Measurements from ENCODE around the gene TSHZ1.

The TSHZ1 gene

DNA sequence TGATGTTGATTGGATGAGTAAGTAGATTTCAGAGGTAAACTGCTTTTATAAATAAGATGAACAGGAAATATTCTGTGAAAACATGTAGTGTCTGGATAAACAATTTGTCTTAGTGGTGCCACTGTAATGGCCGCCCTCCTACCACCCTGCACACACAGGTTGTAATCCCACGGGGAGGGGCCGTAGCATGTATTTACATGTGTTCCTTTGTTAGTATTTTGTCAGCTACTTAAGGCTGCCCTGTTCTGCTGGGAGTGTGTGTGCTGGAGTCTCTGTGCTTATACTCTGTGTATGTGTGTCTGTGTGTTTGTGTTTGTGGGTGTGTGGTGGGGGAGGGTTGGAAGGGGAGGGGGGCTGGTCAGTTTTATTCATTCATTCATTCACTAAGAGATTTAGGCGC is 5.1 kb downstream of the TSHZ1 start:
- H3K4me3 ChIP-seq (replicated peaks; ENCODE audit: low read depth, low read length): peak overlapping the region; percentile 81
- no peak for DNase-seq (ENCODE audit: extremely low read depth, low read depth)
- TF ChIP-seq, protein P1, sequence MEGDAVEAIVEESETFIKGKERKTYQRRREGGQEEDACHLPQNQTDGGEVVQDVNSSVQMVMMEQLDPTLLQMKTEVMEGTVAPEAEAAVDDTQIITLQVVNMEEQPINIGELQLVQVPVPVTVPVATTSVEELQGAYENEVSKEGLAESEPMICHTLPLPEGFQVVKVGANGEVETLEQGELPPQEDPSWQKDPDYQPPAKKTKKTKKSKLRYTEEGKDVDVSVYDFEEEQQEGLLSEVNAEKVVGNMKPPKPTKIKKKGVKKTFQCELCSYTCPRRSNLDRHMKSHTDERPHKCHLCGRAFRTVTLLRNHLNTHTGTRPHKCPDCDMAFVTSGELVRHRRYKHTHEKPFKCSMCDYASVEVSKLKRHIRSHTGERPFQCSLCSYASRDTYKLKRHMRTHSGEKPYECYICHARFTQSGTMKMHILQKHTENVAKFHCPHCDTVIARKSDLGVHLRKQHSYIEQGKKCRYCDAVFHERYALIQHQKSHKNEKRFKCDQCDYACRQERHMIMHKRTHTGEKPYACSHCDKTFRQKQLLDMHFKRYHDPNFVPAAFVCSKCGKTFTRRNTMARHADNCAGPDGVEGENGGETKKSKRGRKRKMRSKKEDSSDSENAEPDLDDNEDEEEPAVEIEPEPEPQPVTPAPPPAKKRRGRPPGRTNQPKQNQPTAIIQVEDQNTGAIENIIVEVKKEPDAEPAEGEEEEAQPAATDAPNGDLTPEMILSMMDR (IDR thresholded peaks at IDR 0.05; ENCODE audit: low read depth, low read length, missing control alignments): no peak

DNA sequence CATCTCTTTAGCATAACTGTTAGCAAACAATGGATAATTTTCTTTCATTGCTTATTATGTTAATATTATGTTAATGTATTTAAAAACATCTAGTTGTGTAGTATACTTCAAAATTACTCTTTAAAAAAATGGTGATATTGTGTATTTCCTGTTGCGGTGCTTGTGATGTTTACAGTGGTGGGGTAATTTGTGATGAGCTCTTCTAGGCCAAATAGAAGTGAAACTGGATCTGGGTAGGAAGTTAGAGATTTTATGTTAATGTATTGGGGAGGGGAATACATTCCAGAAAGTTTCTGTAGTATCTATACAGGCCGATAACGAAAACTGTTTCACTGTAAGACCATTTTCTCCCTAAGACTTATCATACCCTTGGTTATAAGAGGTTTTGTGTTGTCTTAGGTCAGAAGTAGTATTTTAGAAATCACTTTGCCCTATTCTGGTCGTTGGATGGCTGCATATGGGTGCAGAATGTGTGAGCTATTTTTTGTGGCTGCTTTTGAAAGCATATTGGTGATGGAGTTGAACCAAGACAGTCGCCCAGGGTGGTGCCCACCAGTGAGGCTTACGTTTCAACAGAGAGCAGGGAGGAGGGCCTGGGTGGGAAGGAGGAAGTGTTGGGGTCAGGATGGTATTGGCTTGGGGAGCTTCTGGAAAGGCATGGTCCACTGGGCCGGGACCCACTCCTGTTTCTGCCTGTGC is 5.8 kb downstream of the TSHZ1 start:
- peak overlapping the region; percentile 81 for H3K4me3 ChIP-seq (replicated peaks; ENCODE audit: low read depth, low read length)
- no peak for DNase-seq (ENCODE audit: extremely low read depth, low read depth)
- TF ChIP-seq, protein P1 (IDR thresholded peaks at IDR 0.05; ENCODE audit: low read depth, low read length, missing control alignments): no peak

DNA sequence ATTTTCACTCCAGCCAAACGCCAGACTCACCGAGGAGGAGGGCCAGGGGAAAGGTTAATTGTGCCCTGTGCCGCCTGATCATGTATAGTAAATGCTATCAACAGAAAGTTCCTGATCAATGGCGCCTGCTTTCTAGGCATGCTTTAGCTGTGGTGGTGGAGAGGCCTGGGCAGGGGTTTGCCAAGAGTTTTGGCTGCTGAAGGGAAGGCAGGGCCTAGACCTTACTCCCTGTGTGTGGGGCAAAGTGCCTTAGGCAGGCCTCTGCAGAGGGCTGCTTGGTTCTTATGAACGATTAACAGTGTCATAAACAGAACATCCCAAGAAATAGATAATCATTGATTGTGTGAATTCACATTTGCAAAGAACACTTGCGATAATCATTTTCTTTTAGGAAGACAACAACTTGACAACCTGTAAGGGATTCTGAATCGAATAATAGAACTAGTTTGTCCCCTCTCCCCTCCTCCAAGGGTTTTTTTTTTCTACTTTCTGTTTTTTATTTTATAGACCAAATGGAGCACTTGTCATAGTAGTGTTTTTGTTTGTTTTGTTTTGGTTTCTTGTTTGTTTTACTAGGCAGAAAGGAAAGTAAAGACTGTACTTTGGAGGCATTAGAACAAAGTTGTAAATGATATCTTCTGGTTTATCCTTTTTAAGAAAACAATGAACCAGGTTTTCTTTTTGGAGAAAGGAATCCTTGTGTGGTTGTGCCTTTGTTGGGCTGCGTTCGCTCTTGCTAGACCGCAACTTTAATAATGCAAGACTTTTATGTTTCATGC is 6.5 kb downstream of the TSHZ1 start:
- peak overlapping the region; percentile 81 for H3K4me3 ChIP-seq (replicated peaks; ENCODE audit: low read depth, low read length)
- no peak for DNase-seq (ENCODE audit: extremely low read depth, low read depth)
- TF ChIP-seq, protein P1 (IDR thresholded peaks at IDR 0.05; ENCODE audit: low read depth, low read length, missing control alignments): no peak

DNA sequence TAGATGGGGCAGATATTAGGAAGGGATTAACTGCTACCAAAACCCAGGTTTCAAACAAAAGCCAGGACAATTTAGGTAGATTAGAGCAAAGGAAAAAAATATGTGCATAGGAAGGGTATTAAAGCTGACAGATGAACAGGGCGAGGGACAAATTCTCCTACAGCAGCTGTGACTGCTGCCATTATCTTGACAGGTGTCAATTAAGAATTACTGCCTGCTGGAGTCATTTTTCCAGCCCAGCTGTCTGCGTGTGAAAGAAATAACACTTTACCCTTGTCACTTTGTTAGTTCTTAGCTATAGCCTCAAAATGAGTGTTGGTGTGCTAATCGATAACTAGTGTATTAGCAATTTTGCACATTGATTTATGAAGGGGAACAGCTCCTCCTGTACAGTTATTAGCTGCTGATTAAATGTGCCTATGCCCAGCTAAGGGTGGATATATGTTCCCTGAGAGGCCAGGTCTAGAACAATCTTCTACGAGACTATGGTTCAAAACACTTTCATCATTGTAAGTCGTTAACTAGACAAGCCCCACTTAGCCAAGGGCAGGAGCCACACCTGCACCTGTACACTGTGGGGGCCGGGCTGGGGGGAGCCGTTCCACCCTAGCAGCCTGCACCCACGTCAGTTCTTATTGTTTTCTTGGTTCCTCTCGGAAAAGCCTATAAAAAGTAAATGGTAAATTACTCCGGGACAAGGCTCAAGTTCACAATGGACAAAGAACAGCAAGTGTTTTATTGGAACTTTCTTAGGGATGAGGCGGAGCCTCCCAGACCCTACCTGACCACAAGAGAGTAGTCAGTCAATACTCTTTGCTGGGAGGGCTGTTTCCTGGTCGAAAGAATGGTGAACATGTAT is 7.7 kb downstream of the TSHZ1 start:
- TF ChIP-seq, protein P1 (IDR thresholded peaks at IDR 0.05; ENCODE audit: low read depth, low read length, missing control alignments): no peak
- DNase-seq (ENCODE audit: extremely low read depth, low read depth): no peak
- peak overlapping the region; percentile 81 for H3K4me3 ChIP-seq (replicated peaks; ENCODE audit: low read depth, low read length)

DNA sequence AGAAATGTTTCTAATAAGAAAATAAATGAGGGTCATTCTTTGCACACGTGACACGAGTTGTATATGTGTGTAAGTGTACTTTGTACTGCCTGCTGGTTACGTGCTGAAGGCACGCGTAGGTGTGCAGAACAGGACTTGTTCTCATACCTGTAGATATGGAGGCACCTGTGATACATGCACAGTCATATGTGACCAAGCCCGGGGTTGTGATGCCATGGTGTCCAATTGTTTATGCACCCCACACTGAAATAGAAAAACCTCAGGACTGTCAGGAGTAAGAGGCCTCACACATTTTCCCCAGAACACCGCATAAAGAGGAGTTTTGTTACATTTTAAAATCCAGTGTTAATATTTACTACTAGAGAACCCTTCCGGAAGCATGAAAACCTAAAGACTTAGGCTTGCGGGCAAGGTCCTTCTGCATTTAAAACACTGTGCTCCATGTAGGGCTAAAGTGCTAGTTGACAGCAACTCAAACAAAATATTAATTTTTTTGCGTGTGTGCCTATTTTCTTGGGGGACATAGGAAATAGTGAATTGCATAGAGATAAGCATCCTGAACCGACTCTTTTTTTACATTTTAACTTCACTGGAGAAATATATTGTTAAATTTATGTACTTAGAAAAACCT is 9.3 kb downstream of the TSHZ1 start:
- TF ChIP-seq, protein P1 (IDR thresholded peaks at IDR 0.05; ENCODE audit: low read depth, low read length, missing control alignments): no peak
- DNase-seq (ENCODE audit: extremely low read depth, low read depth): no peak
- peak overlapping the region; percentile 15 for H3K4me3 ChIP-seq (replicated peaks; ENCODE audit: low read depth, low read length)

Measured in HFF-Myc (cell line).